IMR-90 (cell line): ENCODE data around the gene PKHD1. TPM values are rescaled to one million over a fixed set of nuclear protein-coding genes. Genes with fewer than 3 reads are reported as not detected.

Experiments
- ATAC-seq: fragments of 200-7000 bp; cut with Tn5 transposase; 2 replicates; pipeline ENCODE4 v1.9.1; 2020; ENCODE audit warnings: low read depth, mild to moderate bottlenecking, moderate library complexity
- BruUV-seq: library from RNA; stranded (reverse); fragments of 400-500 nt; replicated peaks from 2 replicates; lab custom pipeline; 2021; lab: Mats Ljungman, UMichigan
- CTCF ChIA-PET: fragments of 300-600 bp; formaldehyde crosslinking; extraction: SDS; loops from one replicate; lab custom pipeline; 2021; ENCODE audit warnings: antibody characterized with exemption; lab: Yijun Ruan, JAX
- POLR2A ChIA-PET: fragments of 300-600 bp; sonication (Branson Sonifier 250); formaldehyde crosslinking; loops from one replicate; lab custom pipeline; 2022; ENCODE audit warnings: antibody characterized with exemption; ENCODE audit not compliant: unreplicated experiment; lab: Charles Lee
- DNase-seq: peaks from one replicate; pipeline ENCODE4 v3.0.0; 2013
- H2AFZ ChIP-seq: replicated peaks from 2 replicates; pipeline ENCODE3; 2013; ENCODE audit warnings: low read length, mild to moderate bottlenecking; ENCODE audit not compliant: poor library complexity
- H2AK5ac ChIP-seq: 2 replicates; pipeline ENCODE4 v1.6.1; 2013; ENCODE audit warnings: low read depth, low read length, inconsistent platforms
- H2AK9ac ChIP-seq: replicated peaks from 2 replicates; pipeline ENCODE3; 2013; ENCODE audit warnings: mild to moderate bottlenecking, low read depth, low read length, moderate library complexity; ENCODE audit not compliant: poor library complexity
- H2BK120ac ChIP-seq: 2 replicates; pipeline ENCODE4 v1.6.1; 2013; ENCODE audit warnings: low read depth, low read length, inconsistent platforms
- H2BK15ac ChIP-seq: 3 replicates; pipeline ENCODE4 v1.6.1; 2013; ENCODE audit warnings: low read depth, low read length, inconsistent platforms
- H2BK20ac ChIP-seq: 2 replicates; pipeline ENCODE4 v1.6.1; 2013; ENCODE audit warnings: low read depth, mild to moderate bottlenecking, inconsistent platforms, low read length, moderate library complexity
- H2BK5ac ChIP-seq: 2 replicates; pipeline ENCODE4 v1.6.1; 2013; ENCODE audit warnings: mild to moderate bottlenecking, low read depth, low read length, inconsistent platforms; ENCODE audit not compliant: poor library complexity, severe bottlenecking
- H3K14ac ChIP-seq: replicated peaks from 2 replicates; pipeline ENCODE4 v1.6.1; 2013; ENCODE audit warnings: low read depth, low read length, inconsistent platforms
- H3K18ac ChIP-seq: 2 replicates; pipeline ENCODE4 v1.6.1; 2013; ENCODE audit warnings: low read depth, low read length, control low read depth
- H3K23ac ChIP-seq: 2 replicates; pipeline ENCODE4 v1.6.1; 2013; ENCODE audit warnings: low read depth, low read length, inconsistent platforms
- H3K27ac ChIP-seq: 2 replicates; pipeline ENCODE4 v1.5.1; 2013; ENCODE audit warnings: mild to moderate bottlenecking, control low read depth, low read length; ENCODE audit not compliant: insufficient read depth
- H3K27me3 ChIP-seq: 2 replicates; pipeline ENCODE4 v1.6.1; 2013; ENCODE audit warnings: low read length; ENCODE audit not compliant: control insufficient read depth, insufficient read depth
- H3K36me3 ChIP-seq: 2 replicates; pipeline ENCODE4 v1.6.1; 2013; ENCODE audit warnings: low read length, mixed read lengths; ENCODE audit not compliant: control insufficient read depth, insufficient read depth
- H3K4ac ChIP-seq: 2 replicates; pipeline ENCODE4 v1.6.1; 2013; ENCODE audit warnings: low read depth, low read length, inconsistent platforms
- H3K4me1 ChIP-seq: 2 replicates; pipeline ENCODE4 v1.6.1; 2013; ENCODE audit warnings: low read length, mixed read lengths; ENCODE audit not compliant: control insufficient read depth, insufficient read depth
- H3K4me2 ChIP-seq: 2 replicates; pipeline ENCODE4 v1.6.1; 2013; ENCODE audit warnings: low read depth, mild to moderate bottlenecking, control low read depth, low read length, moderate library complexity
- H3K4me3 ChIP-seq: 2 replicates; pipeline ENCODE4 v1.5.1; 2013; ENCODE audit warnings: low read depth, mild to moderate bottlenecking, control low read depth, low read length, moderate library complexity; ENCODE audit not compliant: insufficient read depth
- H3K56ac ChIP-seq: 2 replicates; pipeline ENCODE4 v1.6.1; 2013; ENCODE audit warnings: low read length, inconsistent platforms; ENCODE audit not compliant: insufficient read depth; ENCODE audit errors: extremely low read depth
- H3K79me1 ChIP-seq, 2 experiments: 2 replicates each; pipeline ENCODE4 v1.6.1; 2013; ENCODE audit warnings: low read length in 2 of 2, inconsistent platforms in 1 of 2, low read depth in 1 of 2
- H3K9ac ChIP-seq: 2 replicates; pipeline ENCODE4 v1.6.1; 2013; ENCODE audit warnings: low read depth, low read length, control low read depth
- H3K9me1 ChIP-seq: 2 replicates; pipeline ENCODE4 v1.6.1; 2013; ENCODE audit warnings: low read length, inconsistent platforms; ENCODE audit not compliant: insufficient read depth
- H3K9me3 ChIP-seq: 2 replicates; pipeline ENCODE4 v1.6.1; 2013; ENCODE audit warnings: low read length; ENCODE audit not compliant: control insufficient read depth, insufficient read depth
- H4K20me1 ChIP-seq: 2 replicates; pipeline ENCODE4 v1.6.1; 2013; ENCODE audit warnings: low read length, inconsistent platforms; ENCODE audit not compliant: insufficient read depth
- H4K5ac ChIP-seq: 2 replicates; pipeline ENCODE4 v1.6.1; 2013; ENCODE audit warnings: mild to moderate bottlenecking, low read depth, low read length, control low read depth
- H4K8ac ChIP-seq, 2 experiments: 2 replicates each; pipeline ENCODE4 v1.6.1; 2013; ENCODE audit warnings: low read depth in 2 of 2, low read length in 2 of 2, control low read depth in 1 of 2, inconsistent platforms in 1 of 2
- H4K91ac ChIP-seq: 2 replicates; pipeline ENCODE4 v1.6.1; 2013; ENCODE audit warnings: low read depth, low read length, inconsistent platforms; ENCODE audit not compliant: insufficient read depth
- SMC3 ChIP-seq: fragments of 150-350 bp; IDR thresholded peaks from 2 replicates; pipeline ENCODE4 v1.6.1; 2016; ENCODE audit warnings: low read depth, mild to moderate bottlenecking, antibody characterized with exemption, low read length, moderate library complexity
- WGBS, 2 experiments: methylation state at CpG; one replicate each; pipeline versions ENCODE4 v1.1.5 to v1.1.7; 2013; ENCODE audit warnings: missing lambda C conversion rate in 2 of 2; ENCODE audit not compliant: insufficient read length in 1 of 2; ENCODE audit errors: extremely low coverage in 2 of 2; 5-methylcytosine and 5-hydroxymethylcytosine counted together
- dilution Hi-C: fragments of 300-500 bp; cut with HindIII; formaldehyde crosslinking; loops from one replicate; pipeline ENCODE4 v1.14.3; 2018; ENCODE audit warnings: low sequenced_read_pairs; ENCODE audit not compliant: unreplicated experiment
- in situ Hi-C: fragments of 300-500 bp; cut with MboI; formaldehyde crosslinking; loops from 3 replicates; pipeline ENCODE4 v1.14.3; 2019; ENCODE audit warnings: low sequenced_read_pairs, inconsistent platforms, mixed read lengths
- intact Hi-C: fragments of 100-400 bp; cut with micrococcal nuclease; formaldehyde crosslinking; loops from 2 replicates; pipeline ENCODE4 v1.10.0; 2022
- polyA plus RNA-seq, 3 experiments: library from polyadenylated mRNA; depleted of rRNA; stranded (reverse); fragments of >200 nt; gene quantifications; 2 replicates each; pipeline ENCODE4 v1.2.3, GENCODE V29; 2012; ENCODE audit warnings: low replicate concordance in 1 of 3
- total RNA-seq: library from RNA; depleted of rRNA; stranded (reverse); fragments of >200 nt; gene quantifications from 2 replicates; pipeline ENCODE4 v1.2.3, GENCODE V29; 2012

Gene PKHD1
- total and polyA plus RNA-seq, 2 of the 4 experiments (the other 2 are of a cell fraction), result not detected

DNA sequence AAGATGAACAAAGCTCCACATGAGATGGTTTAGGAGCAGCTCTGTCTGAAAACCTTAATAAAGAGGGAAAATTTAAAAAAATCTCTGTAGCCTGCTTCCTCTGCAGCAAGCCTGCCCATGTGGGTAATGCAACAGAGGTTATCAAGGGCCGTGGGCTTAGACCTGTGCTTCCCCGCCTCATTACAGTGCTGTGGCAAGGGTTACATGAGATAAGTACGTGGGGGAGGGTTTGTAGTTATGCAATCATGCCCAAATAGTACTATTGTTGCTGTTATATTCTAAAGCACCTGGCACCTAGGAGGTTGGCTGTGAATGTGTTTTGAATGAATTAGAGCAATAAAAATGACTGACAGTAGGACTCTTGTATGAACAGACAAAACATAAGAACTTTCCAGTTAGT lies 68.3 kb downstream of the PKHD1 start:
- BruUV-seq, result no TSS peak
- no peak overlapping the region for H2AK9ac ChIP-seq
- DNase-seq (no peak), ATAC-seq (no peak)
- POLR2A ChIA-PET, result no interaction called here
- WGBS, 2 experiments, result no CpG with 5 or more reads among the region's 3 CpGs
- no peak overlapping the region for H3K56ac ChIP-seq
- no peak overlapping the region for H2BK120ac ChIP-seq
- H3K9ac ChIP-seq, result no peak overlapping the region
- intact Hi-C loops (no loop called here), dilution Hi-C loops (no loop called here), in situ Hi-C loops (loop anchor here (10.0 to 25.0 kb wide), 2 partner anchors 164 to 1207 kb away; partner anchors contain the start of gene TFAP2B)
- no peak overlapping the region for H4K91ac ChIP-seq
- no peak overlapping the region for H4K5ac ChIP-seq
- H3K4me1 ChIP-seq, result no peaks in the 10 kb centered on the region
- no peaks in the 10 kb centered on the region; the same call in 1 of the 2 replicates for H3K27me3 ChIP-seq
- no peaks in the 10 kb centered on the region for H4K20me1 ChIP-seq
- H3K23ac ChIP-seq, result no peak overlapping the region
- no peak overlapping the region for H2AK5ac ChIP-seq
- H3K4me3 ChIP-seq, result no peak overlapping the region
- CTCF ChIA-PET, result interaction anchor here (1.6 kb wide), 1 partner anchor 9 kb away, joined by 5 read pairs; no protein-coding TSS in a partner anchor
- H2BK20ac ChIP-seq, result no peak overlapping the region
- no peaks in the 10 kb centered on the region for H3K9me1 ChIP-seq
- no peak overlapping the region for H3K14ac ChIP-seq
- no peak overlapping the region for H3K4ac ChIP-seq
- H3K27ac ChIP-seq, result no peak overlapping the region
- H3K79me1 ChIP-seq, result no peaks in the 10 kb centered on the region
- H3K4me2 ChIP-seq, result no peak overlapping the region
- no peaks in the 10 kb centered on the region for H3K9me3 ChIP-seq
- no peaks in the 10 kb centered on the region for H3K36me3 ChIP-seq
- no peak overlapping the region for H2BK5ac ChIP-seq
- H4K8ac ChIP-seq, result no peak overlapping the region
- no peak overlapping the region for H3K18ac ChIP-seq
- H2AFZ ChIP-seq, result no peak overlapping the region
- no peak overlapping the region for H2BK15ac ChIP-seq
- TF ChIP-seq SMC3, result no peak
